Ascending aorta (tissue), 2 donors: ENCODE results near the gene CPNE6. TPM values are rescaled to one million over a fixed set of nuclear protein-coding genes. Genes with fewer than 3 reads are reported as not detected.

Source experiments
- DNase-seq, 2 donors: peaks; one replicate each; pipeline ENCODE4 v3.0.0-alpha.2; 2019; ENCODE audit warnings: low spot score in 2 of 2
- H3K27ac ChIP-seq, 2 donors: fragments of 200-600 bp; sonication (generic); one replicate each; pipeline ENCODE4 v1.5.1; 2016 to 2017; ENCODE audit warnings: mild to moderate bottlenecking in 1 of 2
- H3K27me3 ChIP-seq: fragments of 200-600 bp; sonication (generic); one replicate; pipeline ENCODE4 v1.5.1; 2017
- H3K36me3 ChIP-seq, 2 donors: fragments of 200-600 bp; sonication (generic); one replicate each; pipeline ENCODE4 v1.5.1; 2016
- H3K4me1 ChIP-seq, 2 donors: fragments of 200-600 bp; sonication (generic); one replicate each; pipeline ENCODE4 v1.5.1; 2016 to 2017; ENCODE audit warnings: mild to moderate bottlenecking in 1 of 2
- H3K4me3 ChIP-seq, 2 donors: fragments of 200-600 bp; sonication (generic); one replicate each; pipeline ENCODE4 v1.5.1; 2016 to 2017; ENCODE audit warnings: mild to moderate bottlenecking in 1 of 2
- H3K9me3 ChIP-seq, 2 donors: fragments of 200-600 bp; sonication (generic); one replicate each; pipeline ENCODE4 v1.5.1; 2016
- intact Hi-C: fragments of 100-400 bp; cut with DNase I; formaldehyde crosslinking; loops from one replicate; pipeline ENCODE4 v1.15.1; 2023
- total RNA-seq: library from RNA; depleted of rRNA; stranded (reverse); fragments of >200 nt; gene quantifications from one replicate; pipeline ENCODE4 v1.1.0, GENCODE V29; 2016
- TF ChIP-seq, protein P1 (sequence below), 3 experiments: fragments of 200-600 bp in 2 of 3; fragments of 450-650 bp in 1 of 3; sonication (generic) in 2 of 3; IDR thresholded peaks; one replicate each; pipeline ENCODE4 v1.5.1; 2016 to 2019; ENCODE audit warnings: antibody characterized with exemption in 3 of 3, mild to moderate bottlenecking in 1 of 3, moderate library complexity in 1 of 3

The CPNE6 gene
- total RNA-seq, 1 donor from 2014 or later, result not detected

GRCh38 chr14:24117179-24117578 is 45.8 kb downstream of the CPNE6 start:
- Histone ChIP-seq H3K27me3 (no peaks in the 10 kb centered on the region), H3K9me3 (no peaks in the 10 kb centered on the region), H3K36me3 (peaks cover 51 to 52% of the 10 kb centered on the region in 2 donors), H3K27ac (no peak overlapping the region), H3K4me1 (peaks cover 9 to 16% of the 10 kb centered on the region in 2 donors), H3K4me3 (no peak overlapping the region)
- intact Hi-C loops, result loop anchor here (10.0 kb wide), 2 partner anchors 248 to 642 kb away; partner anchors contain the start of gene NFATC4
- no peak for DNase-seq
- TF ChIP-seq, protein P1, sequence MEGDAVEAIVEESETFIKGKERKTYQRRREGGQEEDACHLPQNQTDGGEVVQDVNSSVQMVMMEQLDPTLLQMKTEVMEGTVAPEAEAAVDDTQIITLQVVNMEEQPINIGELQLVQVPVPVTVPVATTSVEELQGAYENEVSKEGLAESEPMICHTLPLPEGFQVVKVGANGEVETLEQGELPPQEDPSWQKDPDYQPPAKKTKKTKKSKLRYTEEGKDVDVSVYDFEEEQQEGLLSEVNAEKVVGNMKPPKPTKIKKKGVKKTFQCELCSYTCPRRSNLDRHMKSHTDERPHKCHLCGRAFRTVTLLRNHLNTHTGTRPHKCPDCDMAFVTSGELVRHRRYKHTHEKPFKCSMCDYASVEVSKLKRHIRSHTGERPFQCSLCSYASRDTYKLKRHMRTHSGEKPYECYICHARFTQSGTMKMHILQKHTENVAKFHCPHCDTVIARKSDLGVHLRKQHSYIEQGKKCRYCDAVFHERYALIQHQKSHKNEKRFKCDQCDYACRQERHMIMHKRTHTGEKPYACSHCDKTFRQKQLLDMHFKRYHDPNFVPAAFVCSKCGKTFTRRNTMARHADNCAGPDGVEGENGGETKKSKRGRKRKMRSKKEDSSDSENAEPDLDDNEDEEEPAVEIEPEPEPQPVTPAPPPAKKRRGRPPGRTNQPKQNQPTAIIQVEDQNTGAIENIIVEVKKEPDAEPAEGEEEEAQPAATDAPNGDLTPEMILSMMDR (IDR thresholded peaks at IDR 0.05), result no peak

DNA sequence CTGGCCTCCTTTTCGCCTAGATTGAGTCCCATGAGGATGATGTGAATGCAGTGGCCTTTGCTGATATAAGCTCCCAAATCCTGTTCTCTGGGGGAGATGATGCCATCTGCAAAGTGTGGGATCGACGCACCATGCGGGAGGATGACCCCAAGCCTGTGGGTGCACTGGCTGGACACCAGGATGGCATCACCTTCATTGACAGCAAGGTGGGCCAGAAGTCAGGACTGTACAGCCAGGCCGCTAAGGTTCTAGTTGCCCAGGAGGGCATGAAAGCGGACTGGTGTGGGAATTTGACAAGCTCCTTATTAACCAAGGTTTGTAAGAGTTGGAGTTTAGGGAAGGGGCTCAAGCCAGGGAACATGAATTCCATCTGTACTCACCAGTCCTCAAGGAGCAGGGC is 48.3 kb downstream of the CPNE6 start:
- Histone ChIP-seq H3K27me3 (no peaks in the 10 kb centered on the region), H3K4me3 (no peak overlapping the region), H3K9me3 (no peaks in the 10 kb centered on the region), H3K36me3 (peaks cover 70 to 75% of the 10 kb centered on the region in 2 donors), H3K4me1 (peaks cover 9 to 14% of the 10 kb centered on the region in 2 donors), H3K27ac (no peak overlapping the region)
- no peak for DNase-seq
- TF ChIP-seq, protein P1 (IDR thresholded peaks at IDR 0.05), result no peak
- intact Hi-C loops, result loop anchor here (10.0 kb wide), 2 partner anchors 245 to 645 kb away; partner anchors contain the start of gene NFATC4

DNA sequence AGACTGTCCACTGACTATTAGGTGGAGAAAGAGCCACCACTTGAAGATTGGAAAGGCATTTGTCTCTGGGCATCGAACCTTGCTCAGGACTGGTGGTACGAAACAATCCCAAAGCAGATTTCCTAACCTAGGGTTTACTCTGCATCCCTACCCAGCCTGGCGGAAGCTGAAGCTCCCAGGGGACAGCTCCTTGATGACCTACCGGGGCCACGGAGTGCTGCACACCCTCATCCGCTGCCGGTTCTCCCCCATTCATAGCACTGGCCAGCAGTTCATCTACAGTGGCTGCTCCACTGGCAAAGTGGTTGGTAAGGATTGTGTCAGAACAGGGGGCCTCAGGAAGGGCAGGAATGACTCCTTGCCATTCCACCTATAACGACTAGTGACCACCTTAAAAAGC is 49.8 kb downstream of the CPNE6 start:
- Histone ChIP-seq H3K27me3 (no peaks in the 10 kb centered on the region), H3K27ac (no peak overlapping the region), H3K9me3 (no peaks in the 10 kb centered on the region), H3K4me1 (peaks cover 1 to 5% of the 10 kb centered on the region in 2 donors), H3K4me3 (no peak overlapping the region), H3K36me3 (peaks cover 70 to 75% of the 10 kb centered on the region in 2 donors)
- intact Hi-C loops, result no loop called here
- TF ChIP-seq, protein P1 (IDR thresholded peaks at IDR 0.05), result no peak
- no peak for DNase-seq

DNA sequence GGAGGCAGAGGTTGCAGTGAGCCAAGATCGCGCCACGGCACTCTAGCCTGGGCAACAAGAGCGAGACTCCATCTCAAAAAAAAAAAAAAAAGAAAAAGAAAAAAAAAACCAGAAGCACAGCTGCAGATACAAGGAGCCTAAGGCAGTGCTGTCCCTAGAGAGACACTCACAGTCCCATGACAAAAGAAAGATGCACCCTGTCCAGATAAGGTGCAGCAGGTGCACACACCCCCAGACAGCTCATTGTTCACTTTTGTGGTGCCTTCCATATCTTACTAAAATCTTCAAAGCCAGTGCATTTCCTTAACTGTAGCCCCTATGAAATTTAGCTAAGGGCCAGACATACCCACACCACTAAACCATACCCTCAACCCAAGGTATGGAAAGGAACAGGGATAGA is 51.1 kb downstream of the CPNE6 start:
- Histone ChIP-seq H3K27me3 (no peaks in the 10 kb centered on the region), H3K27ac (no peak overlapping the region), H3K4me3 (no peak overlapping the region), H3K4me1 (no peaks in the 10 kb centered on the region), H3K36me3 (peaks cover 67 to 69% of the 10 kb centered on the region in 2 donors), H3K9me3 (no peaks in the 10 kb centered on the region)
- DNase-seq, result no peak
- TF ChIP-seq, protein P1 (IDR thresholded peaks at IDR 0.05), result no peak
- intact Hi-C loops, result no loop called here

GRCh38 chr14:24122898-24123297 is 51.5 kb downstream of the CPNE6 start:
- DNase-seq, result no peak
- H3K36me3 ChIP-seq, result peaks cover 62 to 64% of the 10 kb centered on the region in 2 donors
- TF ChIP-seq, protein P1 (IDR thresholded peaks at IDR 0.05), result no peak
- H3K27ac ChIP-seq, result no peak overlapping the region
- H3K27me3 ChIP-seq, result no peaks in the 10 kb centered on the region
- no peaks in the 10 kb centered on the region for H3K9me3 ChIP-seq
- intact Hi-C loops, result no loop called here
- H3K4me1 ChIP-seq, result no peaks in the 10 kb centered on the region
- H3K4me3 ChIP-seq, result no peak overlapping the region
